GM12878 (cell line): Measurements from ENCODE around the gene PRICKLE3. TPM values are rescaled to one million over a fixed set of nuclear protein-coding genes. Genes with fewer than 3 reads are reported as not detected.

ENCODE experiments used
- ATAC-seq: fragments of 200-7000 bp; cut with Tn5 transposase; 3 replicates; pipeline ENCODE4 v1.9.1; 2020; ENCODE audit warnings: mild to moderate bottlenecking, moderate library complexity
- BruUV-seq: library from RNA; stranded (reverse); fragments of 400-500 nt; replicated peaks from 2 replicates; lab custom pipeline; 2021; lab: Mats Ljungman, UMichigan
- CTCF ChIA-PET: fragments of 300-600 bp; sonication (Branson Sonifier 250); formaldehyde crosslinking; extraction: SDS; loops from one replicate; lab custom pipeline; 2021; ENCODE audit warnings: inconsistent platforms; lab: Yijun Ruan, JAX
- POLR2A ChIA-PET: fragments of 350-600 bp; formaldehyde crosslinking; extraction: SDS; loops from one replicate; lab custom pipeline; 2021; ENCODE audit warnings: inconsistent platforms; lab: Charles Lee
- RAD21 ChIA-PET: fragments of 300-600 bp; sonication (Branson Sonifier 250); formaldehyde crosslinking; loops from one replicate; lab custom pipeline; 2023; ENCODE audit warnings: antibody characterized with exemption; ENCODE audit not compliant: unreplicated experiment; lab: Charles Lee
- SMC1A ChIA-PET: fragments of 300-600 bp; sonication (Branson Sonifier 250); formaldehyde crosslinking; loops from one replicate; lab custom pipeline; 2023; ENCODE audit not compliant: unreplicated experiment, uncharacterized antibody; lab: Charles Lee
- DNase-seq: peaks from one replicate; pipeline ENCODE4 v3.0.0-alpha.2; 2011; ENCODE audit warnings: low read depth, low spot score
- FAIRE-seq: peaks from 3 replicates; lab custom pipeline; 2011; peaks lifted over from hg19 to GRCh38; lab: Jason Lieb, UNC
- H2AFZ ChIP-seq: 2 replicates; pipeline ENCODE4 v1.6.0; 2011; ENCODE audit warnings: low read depth, low read length, control low read depth; ENCODE audit not compliant: control insufficient read depth
- H3K27ac ChIP-seq: 2 replicates; pipeline ENCODE4 v1.5.1; 2011; ENCODE audit warnings: control low read depth; ENCODE audit not compliant: control insufficient read depth, insufficient read depth
- H3K27me3 ChIP-seq, 2 experiments: replicated peaks in 1 of 2; 2 replicates each; pipeline versions ENCODE4 v1.6.0 to v1.6.1; 2011; ENCODE audit warnings: low read length in 1 of 2; ENCODE audit not compliant: control insufficient read depth in 2 of 2, insufficient read depth in 2 of 2
- H3K36me3 ChIP-seq, 2 experiments: 2 replicates each; pipeline ENCODE4 v1.5.1; 2011; ENCODE audit warnings: low read length in 1 of 2; ENCODE audit not compliant: control insufficient read depth in 2 of 2, insufficient read depth in 2 of 2
- H3K4me1 ChIP-seq: 2 replicates; pipeline ENCODE4 v1.6.1; 2011; ENCODE audit warnings: mild to moderate bottlenecking, low read length, moderate library complexity, mixed read lengths; ENCODE audit not compliant: control insufficient read depth, insufficient read depth
- H3K4me2 ChIP-seq: 2 replicates; pipeline ENCODE4 v1.6.0; 2011; ENCODE audit warnings: control low read depth; ENCODE audit not compliant: control insufficient read depth, insufficient read depth
- H3K4me3 ChIP-seq: fragments of 200-600 bp; sonication (generic); 2 replicates; pipeline ENCODE4 v1.5.1; 2016
- H3K79me2 ChIP-seq: 2 replicates; pipeline ENCODE4 v1.6.0; 2011; ENCODE audit warnings: low read length; ENCODE audit not compliant: control insufficient read depth, insufficient read depth
- H3K9ac ChIP-seq: 2 replicates; pipeline ENCODE4 v1.8.0; 2011; ENCODE audit warnings: low read length, control low read depth, mixed read lengths; ENCODE audit not compliant: control insufficient read depth, insufficient read depth
- H3K9me3 ChIP-seq: replicated peaks from 3 replicates; pipeline ENCODE4 v1.5.1; 2011; ENCODE audit warnings: mild to moderate bottlenecking, low read length; ENCODE audit not compliant: control insufficient read depth, insufficient read depth
- H4K20me1 ChIP-seq: 2 replicates; pipeline ENCODE4 v1.6.0; 2011; ENCODE audit not compliant: control insufficient read depth, insufficient read depth
- BCL3 ChIP-seq: IDR thresholded peaks from 2 replicates; pipeline ENCODE4 v1.6.1; 2011; ENCODE audit warnings: borderline replicate concordance, low read depth, mild to moderate bottlenecking, moderate library complexity, low read length; ENCODE audit not compliant: insufficient read depth, poor library complexity, severe bottlenecking
- CBFB ChIP-seq: IDR thresholded peaks from 2 replicates; pipeline ENCODE4 v1.6.1; 2016; ENCODE audit warnings: antibody characterized with exemption, low read depth
- CREB1 ChIP-seq: IDR thresholded peaks from 2 replicates; pipeline ENCODE4 v1.6.1; 2012; ENCODE audit warnings: low read depth, mild to moderate bottlenecking, inconsistent platforms
- CTCF ChIP-seq, 3 experiments: IDR thresholded peaks in 2 of 3; conservative IDR thresholded peaks in 1 of 3; 2 replicates each; pipeline ENCODE4 v1.5.1; 2011; ENCODE audit warnings: low read depth in 3 of 3, low read length in 3 of 3, mild to moderate bottlenecking in 3 of 3, control low read depth in 2 of 3, moderate library complexity in 2 of 3, inconsistent platforms in 1 of 3, mixed read lengths in 1 of 3; ENCODE audit not compliant: control insufficient read depth in 2 of 3, insufficient read depth in 1 of 3; ENCODE audit errors: extremely low read depth in 1 of 3
- IKZF2 ChIP-seq, 2 experiments: fragments of 450-650 bp; IDR thresholded peaks; 2 replicates each; pipeline ENCODE4 v1.6.1; 2017; ENCODE audit warnings: mild to moderate bottlenecking in 2 of 2, moderate library complexity in 2 of 2
- NR2C2 ChIP-seq: IDR thresholded peaks from 2 replicates; pipeline ENCODE4 v1.6.1; 2011; ENCODE audit warnings: borderline replicate concordance, low read depth; ENCODE audit not compliant: control insufficient read depth, insufficient read length
- PML ChIP-seq: IDR thresholded peaks from 2 replicates; pipeline ENCODE4 v1.6.1; 2012; ENCODE audit warnings: low read length, inconsistent platforms
- POLR2A ChIP-seq: IDR thresholded peaks from 2 replicates; pipeline ENCODE4 v1.6.1; 2011; ENCODE audit warnings: low read depth, mild to moderate bottlenecking, low read length
- SIN3A ChIP-seq: IDR thresholded peaks from 2 replicates; pipeline ENCODE4 v1.6.1; 2012; ENCODE audit warnings: low read depth, low read length, improper control_type of control experiment
- SP1 ChIP-seq: IDR thresholded peaks from one replicate; pipeline ENCODE4 v1.6.1; 2011; ENCODE audit warnings: low read depth, low read length
- TCF7 ChIP-seq: IDR thresholded peaks from 2 replicates; pipeline ENCODE4 v1.6.1; 2014; ENCODE audit warnings: antibody characterized with exemption, borderline replicate concordance
- YY1 ChIP-seq: IDR thresholded peaks from 2 replicates; pipeline ENCODE4 v1.6.1; 2011; ENCODE audit warnings: low read depth, mild to moderate bottlenecking, low read length
- ZNF384 ChIP-seq: IDR thresholded peaks from 2 replicates; pipeline ENCODE4 v1.6.1; 2012; ENCODE audit warnings: low read depth, mild to moderate bottlenecking, low read length, improper control_type of control experiment, borderline replicate concordance
- ZZZ3 ChIP-seq: IDR thresholded peaks from 2 replicates; pipeline ENCODE4 v1.6.1; 2011; ENCODE audit warnings: low read depth; ENCODE audit not compliant: control insufficient read depth, insufficient read length
- WGBS: methylation state at CpG from one replicate; pipeline ENCODE4 v1.1.6; 2016; ENCODE audit warnings: low lambda C conversion rate; ENCODE audit not compliant: insufficient replicate concordance, insufficient coverage; ENCODE audit errors: missing lambda C conversion rate; 5-methylcytosine and 5-hydroxymethylcytosine counted together
- in situ Hi-C: fragments of 300-500 bp; cut with MboI; formaldehyde crosslinking; loops from 9 replicates; pipeline ENCODE4 v1.14.3; 2018; ENCODE audit warnings: mixed read lengths
- intact Hi-C: fragments of 100-400 bp; cut with micrococcal nuclease; formaldehyde crosslinking; loops from one replicate; pipeline ENCODE4 v1.14.2; 2022; ENCODE audit not compliant: unreplicated experiment
- polyA plus RNA-seq, 11 experiments: library from polyadenylated mRNA; depleted of rRNA in 4 of 11; unstranded in 6 of 11; stranded (reverse) in 5 of 11; fragments of >200 nt; fragmentation: Nextera tagmentation in 4 of 11; fragmentation: Illumina TruSeq in 1 of 11; extraction: Ambion mirVana in 4 of 11; extraction: Trizol in 1 of 11; gene quantifications; 1 replicate in 1 of 11; 2 replicates in 10 of 11; pipeline versions ENCODE4 v1.2.1 to v1.2.3, GENCODE V29; 2011 to 2016; ENCODE audit warnings: inconsistent platforms in 2 of 11, missing spikeins in 2 of 11, low read depth in 1 of 11
- total RNA-seq, 4 experiments: library from RNA; depleted of rRNA in 3 of 4; stranded (reverse); fragments of >200 nt in 3 of 4; fragmentation: Illumina TruSeq in 1 of 4; extraction: Trizol in 1 of 4; gene quantifications; 2 replicates each; pipeline versions ENCODE4 v1.2.1 to v1.2.3, GENCODE V29; 2013 to 2021
- TF ChIP-seq, protein P1 (sequence below): fragments of 450-650 bp; IDR thresholded peaks from 2 replicates; pipeline ENCODE4 v1.6.1; 2016; ENCODE audit warnings: mild to moderate bottlenecking
- TF ChIP-seq, protein P2 (sequence below): IDR thresholded peaks from 2 replicates; pipeline ENCODE4 v1.6.1; 2011; ENCODE audit warnings: mild to moderate bottlenecking, low read depth, low read length, moderate library complexity; ENCODE audit not compliant: insufficient replicate concordance
- TF ChIP-seq, protein P3 (sequence below): fragments of 450-650 bp; IDR thresholded peaks from 2 replicates; pipeline ENCODE4 v1.6.1; 2017; ENCODE audit warnings: antibody characterized with exemption, mild to moderate bottlenecking, moderate library complexity

Gene PRICKLE3
- total and polyA plus RNA-seq, 10 of the 15 experiments (the other 5 are each of a cell fraction or from before 2014, with no cell fraction given): 0.69 to 17.4 (median 7.6) TPM

DNA sequence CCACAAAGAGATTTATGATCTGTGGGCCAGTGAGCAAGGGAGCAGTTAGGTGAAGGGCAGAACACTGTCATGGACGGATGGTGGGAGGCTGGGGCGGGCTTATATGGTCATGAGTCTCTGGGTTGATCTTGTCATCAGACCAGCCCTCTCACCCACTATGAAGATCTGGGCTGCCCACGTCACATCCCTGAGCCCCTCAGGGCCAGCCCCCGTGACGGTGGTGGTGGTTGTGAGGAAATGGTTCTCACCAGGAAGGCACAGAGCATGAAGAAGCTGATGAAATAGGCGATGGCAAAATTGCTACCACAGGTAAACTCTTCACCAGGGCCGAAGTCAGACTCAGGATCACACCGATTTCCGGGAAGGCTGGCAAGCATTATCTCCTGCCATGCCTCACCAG lies 24.9 kb upstream of the PRICKLE3 start:
- SMC1A ChIA-PET: no interaction called here
- no peak for ATAC-seq
- BruUV-seq: no TSS peak
- no peak for TF ChIP-seq CREB1
- TF ChIP-seq, protein P1, sequence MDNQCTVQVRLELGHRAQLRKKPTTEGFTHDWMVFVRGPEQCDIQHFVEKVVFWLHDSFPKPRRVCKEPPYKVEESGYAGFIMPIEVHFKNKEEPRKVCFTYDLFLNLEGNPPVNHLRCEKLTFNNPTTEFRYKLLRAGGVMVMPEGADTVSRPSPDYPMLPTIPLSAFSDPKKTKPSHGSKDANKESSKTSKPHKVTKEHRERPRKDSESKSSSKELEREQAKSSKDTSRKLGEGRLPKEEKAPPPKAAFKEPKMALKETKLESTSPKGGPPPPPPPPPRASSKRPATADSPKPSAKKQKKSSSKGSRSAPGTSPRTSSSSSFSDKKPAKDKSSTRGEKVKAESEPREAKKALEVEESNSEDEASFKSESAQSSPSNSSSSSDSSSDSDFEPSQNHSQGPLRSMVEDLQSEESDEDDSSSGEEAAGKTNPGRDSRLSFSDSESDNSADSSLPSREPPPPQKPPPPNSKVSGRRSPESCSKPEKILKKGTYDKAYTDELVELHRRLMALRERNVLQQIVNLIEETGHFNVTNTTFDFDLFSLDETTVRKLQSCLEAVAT: no peak
- no peak for TF ChIP-seq POLR2A
- TF ChIP-seq YY1: no peak
- TF ChIP-seq PML: no peak
- TF ChIP-seq CTCF (IDR thresholded peaks at IDR 0.05 in 2 of 3, conservative IDR thresholded peaks at IDR 0.05 in 1 of 3; ENCODE audit: control insufficient read depth in 2 of 3, extremely low read depth in 1 of 3, insufficient read depth in 1 of 3, low read depth in 3 of 3, low read length in 3 of 3): no peak
- TF ChIP-seq IKZF2 (IDR thresholded peaks at IDR 0.05): no peak
- TF ChIP-seq SIN3A: no peak
- TF ChIP-seq SP1: no peak
- no peak for TF ChIP-seq ZNF384
- TF ChIP-seq ZZZ3: no peak
- TF ChIP-seq, protein P2, sequence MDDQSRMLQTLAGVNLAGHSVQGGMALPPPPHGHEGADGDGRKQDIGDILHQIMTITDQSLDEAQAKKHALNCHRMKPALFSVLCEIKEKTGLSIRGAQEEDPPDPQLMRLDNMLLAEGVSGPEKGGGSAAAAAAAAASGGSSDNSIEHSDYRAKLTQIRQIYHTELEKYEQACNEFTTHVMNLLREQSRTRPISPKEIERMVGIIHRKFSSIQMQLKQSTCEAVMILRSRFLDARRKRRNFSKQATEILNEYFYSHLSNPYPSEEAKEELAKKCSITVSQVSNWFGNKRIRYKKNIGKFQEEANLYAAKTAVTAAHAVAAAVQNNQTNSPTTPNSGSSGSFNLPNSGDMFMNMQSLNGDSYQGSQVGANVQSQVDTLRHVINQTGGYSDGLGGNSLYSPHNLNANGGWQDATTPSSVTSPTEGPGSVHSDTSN: no peak
- no peak for TF ChIP-seq NR2C2
- TF ChIP-seq, protein P3, sequence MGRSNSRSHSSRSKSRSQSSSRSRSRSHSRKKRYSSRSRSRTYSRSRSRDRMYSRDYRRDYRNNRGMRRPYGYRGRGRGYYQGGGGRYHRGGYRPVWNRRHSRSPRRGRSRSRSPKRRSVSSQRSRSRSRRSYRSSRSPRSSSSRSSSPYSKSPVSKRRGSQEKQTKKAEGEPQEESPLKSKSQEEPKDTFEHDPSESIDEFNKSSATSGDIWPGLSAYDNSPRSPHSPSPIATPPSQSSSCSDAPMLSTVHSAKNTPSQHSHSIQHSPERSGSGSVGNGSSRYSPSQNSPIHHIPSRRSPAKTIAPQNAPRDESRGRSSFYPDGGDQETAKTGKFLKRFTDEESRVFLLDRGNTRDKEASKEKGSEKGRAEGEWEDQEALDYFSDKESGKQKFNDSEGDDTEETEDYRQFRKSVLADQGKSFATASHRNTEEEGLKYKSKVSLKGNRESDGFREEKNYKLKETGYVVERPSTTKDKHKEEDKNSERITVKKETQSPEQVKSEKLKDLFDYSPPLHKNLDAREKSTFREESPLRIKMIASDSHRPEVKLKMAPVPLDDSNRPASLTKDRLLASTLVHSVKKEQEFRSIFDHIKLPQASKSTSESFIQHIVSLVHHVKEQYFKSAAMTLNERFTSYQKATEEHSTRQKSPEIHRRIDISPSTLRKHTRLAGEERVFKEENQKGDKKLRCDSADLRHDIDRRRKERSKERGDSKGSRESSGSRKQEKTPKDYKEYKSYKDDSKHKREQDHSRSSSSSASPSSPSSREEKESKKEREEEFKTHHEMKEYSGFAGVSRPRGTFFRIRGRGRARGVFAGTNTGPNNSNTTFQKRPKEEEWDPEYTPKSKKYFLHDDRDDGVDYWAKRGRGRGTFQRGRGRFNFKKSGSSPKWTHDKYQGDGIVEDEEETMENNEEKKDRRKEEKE: no peak
- TF ChIP-seq BCL3: no peak
- TF ChIP-seq CBFB: no peak
- TF ChIP-seq TCF7: no peak

More for the DNA sequence above, 24.9 kb upstream of the PRICKLE3 start:
- intact Hi-C loops (no loop called here), in situ Hi-C loops (no loop called here)
- no peak for DNase-seq
- Histone ChIP-seq H2AFZ (no peak overlapping the region), H3K27ac (no peak overlapping the region), H3K4me1 (no peaks in the 10 kb centered on the region), H3K4me3 (no peak overlapping the region), H3K79me2 (no peaks in the 10 kb centered on the region), H3K27me3 (no peaks in the 10 kb centered on the region), H3K4me2 (no peak overlapping the region), H3K36me3 (no peaks in the 10 kb centered on the region), H4K20me1 (no peaks in the 10 kb centered on the region), H3K9me3 (no peaks in the 10 kb centered on the region), H3K9ac (no peak overlapping the region)
- RAD21 ChIA-PET: no interaction called here
- CTCF ChIA-PET: no interaction called here
- POLR2A ChIA-PET: no interaction called here
- WGBS: 35% methylated on average over 9 of the region's 9 CpGs
- no peak for FAIRE-seq
